Transverse colon (tissue), 3 donors: ENCODE results near the gene ENG.

Experiments
- EP300 ChIP-seq: sonication (generic); formaldehyde crosslinking; IDR thresholded peaks from one replicate; pipeline ENCODE4 v1.6.1; 2017; ENCODE audit warnings: antibody characterized with exemption, low read depth
- POLR2A ChIP-seq: fragments of 450-650 bp; IDR thresholded peaks from one replicate; pipeline ENCODE4 v1.6.1; 2016; ENCODE audit warnings: antibody characterized with exemption, mild to moderate bottlenecking, moderate library complexity
- TF ChIP-seq, protein P1 (sequence below), 5 experiments: fragments of 200-600 bp in 3 of 5; fragments of 450-650 bp in 2 of 5; sonication (generic) in 3 of 5; IDR thresholded peaks; 1 replicate in 2 of 5; 2 replicates in 3 of 5; pipeline ENCODE4 v1.5.1; 2016 to 2017; ENCODE audit warnings: antibody characterized with exemption in 5 of 5, inconsistent platforms in 3 of 5, mild to moderate bottlenecking in 2 of 5, moderate library complexity in 1 of 5

DNA sequence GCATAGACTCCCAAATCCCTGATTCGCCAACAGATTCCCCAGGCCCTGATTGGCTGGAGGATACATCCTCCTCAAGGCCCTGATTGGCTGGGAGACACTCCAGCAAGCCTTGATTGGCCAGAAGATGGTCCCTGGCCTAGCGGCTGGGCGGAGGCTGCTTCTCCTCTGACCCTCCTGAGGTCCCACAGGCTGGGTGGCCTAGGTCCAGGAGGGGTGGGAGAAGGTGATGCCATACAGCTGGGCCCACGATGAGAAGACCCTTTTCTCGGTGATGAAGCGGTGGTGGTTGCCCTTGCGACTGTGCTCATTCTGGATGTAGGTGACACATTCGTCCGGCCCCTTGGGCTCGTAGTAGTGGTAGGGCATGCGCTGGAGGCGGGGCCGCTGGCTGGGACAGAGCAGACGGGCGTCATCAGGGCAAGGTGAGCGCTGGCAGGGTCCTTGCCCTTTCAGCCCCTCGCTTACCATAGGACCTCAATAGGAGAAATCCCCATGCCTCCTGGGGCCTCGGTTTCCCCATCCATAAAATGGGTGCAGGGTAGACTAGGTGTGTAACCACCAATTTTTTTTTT is 32.0 kb upstream of the ENG start:
- TF ChIP-seq, protein P1, sequence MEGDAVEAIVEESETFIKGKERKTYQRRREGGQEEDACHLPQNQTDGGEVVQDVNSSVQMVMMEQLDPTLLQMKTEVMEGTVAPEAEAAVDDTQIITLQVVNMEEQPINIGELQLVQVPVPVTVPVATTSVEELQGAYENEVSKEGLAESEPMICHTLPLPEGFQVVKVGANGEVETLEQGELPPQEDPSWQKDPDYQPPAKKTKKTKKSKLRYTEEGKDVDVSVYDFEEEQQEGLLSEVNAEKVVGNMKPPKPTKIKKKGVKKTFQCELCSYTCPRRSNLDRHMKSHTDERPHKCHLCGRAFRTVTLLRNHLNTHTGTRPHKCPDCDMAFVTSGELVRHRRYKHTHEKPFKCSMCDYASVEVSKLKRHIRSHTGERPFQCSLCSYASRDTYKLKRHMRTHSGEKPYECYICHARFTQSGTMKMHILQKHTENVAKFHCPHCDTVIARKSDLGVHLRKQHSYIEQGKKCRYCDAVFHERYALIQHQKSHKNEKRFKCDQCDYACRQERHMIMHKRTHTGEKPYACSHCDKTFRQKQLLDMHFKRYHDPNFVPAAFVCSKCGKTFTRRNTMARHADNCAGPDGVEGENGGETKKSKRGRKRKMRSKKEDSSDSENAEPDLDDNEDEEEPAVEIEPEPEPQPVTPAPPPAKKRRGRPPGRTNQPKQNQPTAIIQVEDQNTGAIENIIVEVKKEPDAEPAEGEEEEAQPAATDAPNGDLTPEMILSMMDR (IDR thresholded peaks at IDR 0.05): no peak
- TF ChIP-seq EP300: no peak
- no peak for TF ChIP-seq POLR2A
